A673 (cell line): Measurements from ENCODE around the gene BCL6.

Experiments
- CTCF ChIP-seq: fragments of 300-800, 200-600 bp; sonication (generic); conservative IDR thresholded peaks from 2 replicates; pipeline ENCODE4 v1.5.1; 2017; ENCODE audit warnings: low read depth, mild to moderate bottlenecking, antibody characterized with exemption, low read length, moderate library complexity, mixed read lengths
- EZH2 ChIP-seq: fragments of 200-600 bp; sonication (generic); IDR thresholded peaks from 2 replicates; pipeline ENCODE4 v1.6.1; 2017; ENCODE audit warnings: borderline replicate concordance, low read depth, mild to moderate bottlenecking, mixed read lengths, antibody characterized with exemption, low read length; ENCODE audit not compliant: poor library complexity, severe bottlenecking

DNA sequence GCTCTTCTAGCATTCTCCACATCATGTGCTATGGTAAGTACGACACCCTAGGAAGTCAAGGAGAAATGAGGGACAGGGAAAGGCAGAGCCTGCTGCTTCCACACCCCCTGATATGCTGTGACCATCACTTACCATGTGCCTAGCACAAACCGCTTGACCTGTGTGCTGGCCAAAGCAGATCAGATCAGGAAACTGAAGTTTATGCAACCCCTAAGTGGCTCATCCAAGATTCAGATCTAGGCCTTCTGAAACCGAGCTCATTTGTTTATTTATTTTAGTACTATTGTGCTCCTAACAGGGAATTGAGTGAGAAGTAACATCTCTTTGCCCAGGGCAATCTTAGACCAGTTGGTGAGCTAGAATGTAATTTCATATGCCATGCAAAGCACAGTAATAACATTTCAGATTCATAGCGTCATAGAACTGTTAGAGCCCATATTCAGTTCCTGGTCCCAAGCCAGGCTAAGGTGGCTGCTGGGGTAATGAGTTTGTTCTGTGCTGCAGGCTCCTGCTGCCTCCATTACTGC lies 42.7 kb downstream of the BCL6 start, which contains the start of gene RTP2:
- TF ChIP-seq CTCF (no peak), EZH2 (no peak)
